ENCODE results near the gene SYT12. TPM values are rescaled to one million over a fixed set of nuclear protein-coding genes. Genes with fewer than 3 reads are reported as not detected.

Gene SYT12
- total and polyA plus RNA-seq, 9 of the 15 experiments (the other 6 are each of a cell fraction or from before 2014, with no cell fraction given) = 0.03 to 0.11 (median 0.03) TPM; not detected in 4

GRCh38 chr11:67033661-67034166 lies 10.8 kb downstream of the SYT12 start (continued):
- no peak for TF ChIP-seq ZSCAN32 (CRISPR knock-in tag; IDR thresholded peaks at IDR 0.05)
- no peak for TF ChIP-seq USF2 (CRISPR knock-in tag; IDR thresholded peaks at IDR 0.05)
- TF ChIP-seq SRSF1 (IDR thresholded peaks at IDR 0.05; ENCODE audit: low read depth, low read length) = no peak
- TF ChIP-seq ZBED1 (IDR thresholded peaks at IDR 0.05) = no peak

GRCh38 chr11:67034350-67034749 lies 11.4 kb downstream of the SYT12 start:
- BruUV-seq (replicated peaks) = no TSS peak
- CTCF ChIA-PET (ENCODE audit: low intra/inter-chr PET ratio) = no interaction called here

More at GRCh38 chr11:67034350-67034749, 11.4 kb downstream of the SYT12 start:
- Histone ChIP-seq H3K4me1 (replicated peaks in 1 of 2; ENCODE audit: control insufficient read depth in 2 of 2, insufficient read depth in 2 of 2, low read length in 2 of 2) (peaks cover 0 to 3% of the 10 kb centered on the region in 2 experiments; a peak in 2 of 5 replicates), H3K4me3 (no peak overlapping the region), H3K4me2 (ENCODE audit: insufficient read depth, low read length) (no peak overlapping the region), H3K9me1 (ENCODE audit: control insufficient read depth, insufficient read depth, low read length) (no peaks in the 10 kb centered on the region), H3K9ac (ENCODE audit: insufficient read depth in 1 of 2, low read depth in 2 of 2, low read length in 2 of 2) (0 out of 4 replicates have a peak overlapping the region, but pooled peaks of 1 of the 2 experiments have one; percentile 28), H3K27ac (ENCODE audit: extremely low read depth, low read depth, low read length) (no peak overlapping the region), H3K79me2 (ENCODE audit: control insufficient read depth, insufficient read depth, low read length) (no peaks in the 10 kb centered on the region), H3K36me3 (ENCODE audit: control insufficient read depth, insufficient read depth, low read length) (no peaks in the 10 kb centered on the region), H3K9me3 (replicated peaks; ENCODE audit: control insufficient read depth, insufficient read depth, low read depth, low read length) (no peaks in the 10 kb centered on the region), H3K27me3 (ENCODE audit: control insufficient read depth in 2 of 2, insufficient read depth in 2 of 2, low read length in 2 of 2) (peaks cover 24 to 46% of the 10 kb centered on the region in 2 experiments; a peak in 4 of 5 replicates), H2AFZ (ENCODE audit: low read depth, low read length) (no peak overlapping the region), H4K20me1 (replicated peaks; ENCODE audit: control insufficient read depth, insufficient read depth, low read length) (peaks cover 4% of the 10 kb centered on the region)
- intact Hi-C loops (cut with micrococcal nuclease) (no loop called here), in situ Hi-C loops (cut with MboI) (no loop called here)
- POLR2A ChIA-PET = interaction anchor here (1.0 kb wide), 1 partner anchor 9 kb away, joined by 3 read pairs; no protein-coding TSS in a partner anchor
- TF ChIP-seq BRF1 (IDR thresholded peaks at IDR 0.05; ENCODE audit: borderline replicate concordance, extremely low read depth, insufficient read length) (no peak), ZKSCAN1 (IDR thresholded peaks at IDR 0.05; ENCODE audit: low read depth, low read length) (peak; percentile 51; the same call in 1 of the 2 replicates), BRD4 (IDR thresholded peaks at IDR 0.05) (no peak), CREBBP (IDR thresholded peaks at IDR 0.05; ENCODE audit: low read depth, low read length) (no peak), LARP7 (IDR thresholded peaks at IDR 0.05) (no peak), KDM4B (IDR thresholded peaks at IDR 0.05; ENCODE audit: borderline replicate concordance in 2 of 2, low read depth in 1 of 2) (no peak), TCFL5 (CRISPR knock-in tag; conservative IDR thresholded peaks at IDR 0.05) (no peak)
- FAIRE-seq = no peak
- ATAC-seq = no peak
- DNase-seq (ENCODE audit: extremely low read depth in 1 of 4, low spot score in 3 of 4) = no peak
- WGBS (ENCODE audit: insufficient coverage, low coverage, missing lambda C conversion rate) = 0% methylated on average over 4 of the region's 6 CpGs

Measured in K562 (cell line).